ENCODE measurements around the gene OPRM1.
A peak's percentile ranks its signal among the peaks of the same experiment; 100 is the strongest.

Gene OPRM1

GRCh38 chr6:154243793-154244750 lies 205.0 kb downstream of the OPRM1 start:
- no peak for DNase-seq

DNA sequence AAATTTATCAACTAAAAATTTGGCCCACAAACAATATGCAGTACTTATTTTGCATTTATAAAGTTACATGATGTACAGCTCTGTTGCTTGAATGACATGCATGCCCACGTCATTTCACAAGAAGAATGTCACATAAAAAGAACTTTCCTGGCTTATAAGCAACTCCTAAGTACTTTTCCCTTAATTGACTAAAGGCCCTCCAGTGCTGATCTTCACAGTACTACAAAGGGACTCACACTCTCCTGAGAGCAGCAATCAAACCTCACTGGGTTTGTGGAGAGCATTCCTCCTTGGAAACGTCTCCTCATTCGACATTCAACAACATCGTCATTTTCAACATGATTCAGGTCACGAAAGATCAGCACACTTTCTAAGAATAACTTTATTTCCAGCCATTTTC lies 206.5 kb downstream of the OPRM1 start:
- no peak for DNase-seq

GRCh38 chr6:154246723-154247118 lies 207.7 kb downstream of the OPRM1 start:
- DNase-seq = no peak

DNA sequence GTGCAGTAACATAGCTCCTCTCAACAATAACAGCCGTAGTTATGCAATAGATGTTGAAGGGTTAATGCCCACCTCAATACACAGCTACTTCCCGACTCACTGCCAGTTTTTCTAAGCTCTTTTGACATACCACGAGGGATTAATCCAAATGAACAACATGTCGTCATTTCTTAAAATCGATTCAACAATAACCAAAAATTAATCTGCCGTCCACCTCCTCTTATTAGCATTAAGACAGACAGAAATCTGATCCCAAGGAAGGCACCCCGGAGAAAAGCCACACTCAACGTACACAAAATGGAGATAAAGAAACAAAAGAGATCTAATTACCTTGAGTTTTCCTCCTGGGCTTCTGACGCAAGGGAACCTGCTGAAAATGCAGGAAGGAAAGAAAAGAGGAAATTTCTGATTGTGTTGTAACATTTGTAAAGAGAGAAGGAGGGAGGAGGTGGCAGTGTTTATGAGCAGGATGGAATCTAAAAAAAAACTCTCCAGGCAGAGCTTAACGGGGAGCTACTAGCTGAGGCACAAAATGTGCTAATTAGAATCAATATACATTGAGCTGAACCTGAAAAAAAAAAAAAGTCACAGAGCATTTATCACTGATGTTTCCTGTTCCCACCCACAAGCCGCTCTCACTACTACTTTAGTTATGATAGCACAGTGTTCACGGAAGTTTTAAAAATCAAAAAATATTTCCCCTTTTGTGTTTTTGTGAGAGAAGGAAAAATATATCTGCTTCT lies 208.2 kb downstream of the OPRM1 start:
- DNase-seq = peak; percentile 59

DNA sequence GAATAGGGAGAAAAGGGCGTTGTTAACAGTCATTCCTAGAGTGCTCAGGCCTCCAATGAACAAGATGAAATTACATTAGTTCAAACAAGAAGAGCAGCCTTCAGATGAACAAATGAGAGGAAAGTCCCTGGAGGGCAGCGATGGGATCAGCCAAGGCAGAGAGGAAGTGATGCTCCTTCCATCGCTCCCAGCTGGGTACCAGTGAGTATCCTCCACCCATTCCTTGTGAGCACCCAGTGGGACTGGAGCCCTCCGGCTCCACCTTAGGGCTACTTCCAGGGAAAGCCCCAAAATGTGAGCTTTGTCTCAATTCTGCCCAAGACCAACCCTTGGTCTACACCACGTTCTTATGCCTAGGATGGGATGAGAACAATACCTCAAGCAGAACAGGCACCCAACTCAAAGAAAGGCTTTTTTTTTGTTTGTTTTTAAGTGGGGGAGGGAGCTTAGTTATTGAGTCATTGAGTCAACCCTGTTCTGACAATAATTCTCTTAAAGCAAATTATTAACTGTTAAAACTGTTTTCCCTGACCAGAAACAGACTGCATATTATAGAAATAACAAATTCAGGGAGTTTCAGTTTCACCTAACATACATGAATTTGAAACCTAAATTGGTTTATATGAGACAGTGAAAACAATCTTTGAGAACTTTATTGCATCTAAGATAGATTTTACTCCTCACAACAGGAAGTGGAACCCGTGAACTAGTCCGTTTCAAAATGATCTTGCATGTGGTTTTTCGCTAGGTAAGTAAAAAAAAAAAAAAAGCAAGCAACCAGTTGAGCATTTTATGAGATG lies 210.7 kb downstream of the OPRM1 start:
- DNase-seq = no peak

DNA sequence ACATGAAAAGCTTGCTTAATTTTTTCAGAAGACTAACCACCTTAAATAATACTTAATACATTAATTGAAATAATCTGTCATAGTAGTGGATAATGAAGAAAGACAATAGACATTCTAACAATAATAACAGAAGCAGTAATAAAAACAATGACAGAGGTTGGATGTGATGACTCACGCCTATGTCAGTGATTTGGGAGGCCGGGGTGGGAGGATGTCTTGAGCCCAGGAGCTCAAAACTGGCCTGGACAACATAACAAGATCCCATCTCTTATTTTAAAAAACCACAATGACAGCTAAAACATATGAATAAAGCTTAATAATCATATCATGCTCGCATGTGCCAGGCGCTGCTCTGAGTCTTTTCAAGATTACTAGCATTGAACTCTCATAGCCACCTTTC lies 212.1 kb downstream of the OPRM1 start:
- no peak for DNase-seq

GRCh38 chr6:154252678-154253077 lies 213.6 kb downstream of the OPRM1 start:
- no peak for DNase-seq

DNA sequence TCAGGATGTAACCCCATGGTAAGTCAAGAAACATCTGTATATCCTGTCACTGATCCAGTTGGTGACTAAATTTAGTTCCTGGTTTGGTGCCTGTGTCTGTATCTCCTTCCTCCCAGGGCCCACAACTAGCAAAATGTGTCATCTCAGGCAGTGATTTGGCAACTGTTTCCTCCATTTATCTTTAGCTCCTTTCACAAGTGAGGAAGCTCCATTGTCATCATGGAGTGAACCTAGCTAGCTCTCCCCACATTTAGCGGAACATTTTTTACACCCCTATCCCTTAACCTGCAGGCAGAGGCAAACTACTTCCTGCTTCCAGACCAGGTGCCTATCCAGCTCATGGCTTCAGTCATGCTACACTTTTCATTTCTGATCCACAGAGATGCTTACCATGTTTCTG lies 218.0 kb downstream of the OPRM1 start:
- DNase-seq = no peak

GRCh38 chr6:154258064-154258757 lies 219.2 kb downstream of the OPRM1 start:
- no peak for DNase-seq

- DNase-seq = no peak
Observed at GRCh38 chr6:154261688-154262397, 222.8 kb downstream of the OPRM1 start.

DNA sequence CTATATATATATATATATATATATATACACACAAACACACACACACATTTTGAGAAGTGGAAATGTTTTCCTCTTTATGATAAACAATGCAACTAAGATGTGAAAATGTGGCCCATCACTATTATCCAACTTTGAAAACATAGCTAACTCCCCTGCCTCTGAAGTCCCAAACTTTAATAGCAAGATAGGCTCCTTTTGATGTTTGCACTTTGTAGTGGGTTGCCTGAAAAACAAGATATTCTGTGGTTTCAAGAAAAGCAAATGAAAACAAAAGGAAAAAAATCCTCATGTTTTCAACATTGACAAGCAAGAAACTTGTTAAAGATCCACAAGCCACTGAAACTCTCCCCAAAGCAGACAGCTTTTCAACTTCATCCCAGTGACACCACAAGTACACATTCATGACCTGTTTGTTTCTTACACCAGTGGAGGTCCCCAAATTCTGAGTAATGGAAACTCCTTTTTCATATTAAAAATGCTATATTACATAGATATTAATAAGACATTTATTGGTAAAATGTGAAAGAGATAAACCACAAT lies 227.6 kb downstream of the OPRM1 start:
- no peak for DNase-seq

DNA sequence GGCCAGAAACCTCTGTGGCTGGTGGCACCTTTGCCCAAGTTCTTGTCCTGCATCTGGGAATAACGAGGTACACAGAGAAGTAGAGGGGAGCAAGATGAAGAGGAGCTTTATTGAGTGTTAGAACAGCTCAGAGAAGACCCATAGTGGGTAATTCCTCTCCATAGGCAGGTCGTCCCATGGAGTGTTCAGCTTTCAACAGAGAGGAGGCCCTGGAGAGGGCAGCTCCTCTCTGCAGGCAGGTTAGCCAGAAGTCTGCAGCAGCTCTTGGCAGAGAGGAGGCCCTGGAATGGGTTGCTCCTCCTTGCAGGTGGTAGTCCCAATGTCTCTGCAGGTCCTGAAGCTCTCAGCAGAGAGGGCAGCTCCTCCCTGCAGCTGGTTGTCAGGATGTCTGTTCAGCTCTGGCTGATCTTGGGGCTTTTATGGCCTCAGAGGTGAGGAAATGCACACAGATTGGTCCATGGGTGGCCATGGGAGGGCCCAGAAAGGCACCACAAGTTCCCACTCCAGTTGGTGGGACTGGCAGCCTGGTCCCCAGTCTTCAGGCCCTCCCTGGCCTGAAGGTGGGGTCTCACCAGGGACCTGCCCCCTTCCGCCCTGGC lies 228.6 kb downstream of the OPRM1 start:
- DNase-seq = no peak

GRCh38 chr6:154268486-154268885 lies 229.4 kb downstream of the OPRM1 start:
- DNase-seq = no peak

GRCh38 chr6:154274168-154274567 lies 235.1 kb downstream of the OPRM1 start:
- DNase-seq = no peak

GRCh38 chr6:154276810-154277628 lies 238.0 kb downstream of the OPRM1 start:
- DNase-seq = peak; percentile 44

- no peak for DNase-seq
Observed at GRCh38 chr6:154277629-154278017, 238.6 kb downstream of the OPRM1 start.

- no peak for DNase-seq
Observed at GRCh38 chr6:154280521-154280920, 241.5 kb downstream of the OPRM1 start.

DNA sequence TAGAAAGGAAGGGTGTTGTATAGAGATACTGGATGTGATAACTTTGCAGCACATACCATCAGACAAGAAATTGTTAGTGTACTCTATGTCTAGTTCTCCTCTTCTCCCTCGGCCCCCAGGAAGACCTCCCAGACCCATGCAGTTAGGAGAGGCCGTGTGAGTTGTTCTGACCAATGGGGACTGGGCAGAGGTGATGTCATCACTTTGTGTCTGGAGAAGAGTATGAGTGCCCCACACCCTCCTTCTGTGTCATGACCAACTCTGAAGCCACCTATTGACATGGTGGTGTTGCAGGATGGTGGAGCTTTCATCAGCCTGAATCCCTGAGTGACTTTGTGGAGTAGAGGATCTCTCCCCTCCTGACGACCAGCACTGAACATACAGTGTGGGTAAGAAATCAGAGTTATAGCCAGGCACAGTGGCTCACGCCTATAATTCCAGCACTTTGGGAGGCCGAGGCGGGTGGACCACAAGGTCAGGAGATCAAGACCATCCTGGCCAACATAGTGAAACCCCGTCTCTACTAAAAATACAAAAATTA lies 245.3 kb downstream of the OPRM1 start:
- DNase-seq = no peak

- DNase-seq = no peak
Observed at GRCh38 chr6:154285826-154286225, 246.8 kb downstream of the OPRM1 start.
